HepG2 (cell line): ENCODE results near the gene MICAL3. TPM values are rescaled to one million over a fixed set of nuclear protein-coding genes. Genes with fewer than 3 reads are reported as not detected.

ENCODE experiments used
- ELF3 ChIP-seq: IDR thresholded peaks from 2 replicates; pipeline ENCODE4 v1.6.1; 2016; ENCODE audit warnings: missing genetic modification reagents, missing compliant biosample characterization
- GATAD1 ChIP-seq: IDR thresholded peaks from 2 replicates; pipeline ENCODE4 v1.6.1; 2016; ENCODE audit warnings: missing genetic modification reagents, missing compliant biosample characterization
- HDAC1 ChIP-seq: sonication (generic); formaldehyde crosslinking; IDR thresholded peaks from 2 replicates; pipeline ENCODE4 v1.5.1; 2020; ENCODE audit warnings: mild to moderate bottlenecking, missing genetic modification reagents
- HDAC2 ChIP-seq: sonication (generic); formaldehyde crosslinking; IDR thresholded peaks from 2 replicates; pipeline ENCODE4 v1.4.0; 2020; ENCODE audit warnings: missing genetic modification reagents
- MAFF ChIP-seq: IDR thresholded peaks from 2 replicates; pipeline ENCODE4 v1.6.1; 2011; ENCODE audit warnings: low read depth, low read length, improper control_type of control experiment
- MED1 ChIP-seq: sonication (generic); formaldehyde crosslinking; IDR thresholded peaks from 2 replicates; pipeline ENCODE4 v1.4.0; 2020; ENCODE audit warnings: missing genetic modification reagents
- PATZ1 ChIP-seq: sonication (generic); formaldehyde crosslinking; IDR thresholded peaks from 2 replicates; pipeline ENCODE4 v1.4.0; 2020; ENCODE audit warnings: missing genetic modification reagents
- PAXIP1 ChIP-seq: sonication (generic); formaldehyde crosslinking; conservative IDR thresholded peaks from 2 replicates; pipeline ENCODE4 v1.4.0; 2020; ENCODE audit warnings: mild to moderate bottlenecking, missing genetic modification reagents, moderate library complexity
- PRDM10 ChIP-seq: sonication (generic); formaldehyde crosslinking; IDR thresholded peaks from 2 replicates; pipeline ENCODE4 v1.4.0; 2020; ENCODE audit warnings: low read depth, missing genetic modification reagents
- SAP130 ChIP-seq: IDR thresholded peaks from 2 replicates; pipeline ENCODE4 v1.6.1; 2016; ENCODE audit warnings: low read depth
- TAF1 ChIP-seq: sonication (generic); formaldehyde crosslinking; IDR thresholded peaks from 2 replicates; pipeline ENCODE4 v1.4.0; 2020; ENCODE audit warnings: missing genetic modification reagents
- ZFX ChIP-seq: sonication (generic); formaldehyde crosslinking; IDR thresholded peaks from 2 replicates; pipeline ENCODE4 v1.4.0; 2020; ENCODE audit warnings: mild to moderate bottlenecking, low read depth, missing genetic modification reagents, moderate library complexity
- ZNF263 ChIP-seq: sonication (generic); formaldehyde crosslinking; IDR thresholded peaks from 2 replicates; pipeline ENCODE4 v1.4.0; 2020; ENCODE audit warnings: missing genetic modification reagents
- ZNF556 ChIP-seq: sonication (generic); formaldehyde crosslinking; IDR thresholded peaks from 2 replicates; pipeline ENCODE4 v1.4.0; 2020; ENCODE audit warnings: mild to moderate bottlenecking, missing genetic modification reagents, borderline replicate concordance
- ZNF768 ChIP-seq: sonication (generic); formaldehyde crosslinking; IDR thresholded peaks from 2 replicates; pipeline ENCODE4 v1.4.0; 2020; ENCODE audit warnings: missing genetic modification reagents
- polyA plus RNA-seq, 8 experiments: library from polyadenylated mRNA; depleted of rRNA in 3 of 8; stranded (reverse) in 7 of 8; unstranded in 1 of 8; fragments of >200 nt; fragmentation: Illumina TruSeq in 4 of 8; extraction: Trizol in 4 of 8; gene quantifications; 2 replicates each; pipeline versions ENCODE4 v1.2.1 to v1.2.3, GENCODE V29; 2011 to 2016; ENCODE audit warnings: low read depth in 4 of 8, missing spikeins in 1 of 8, mixed read lengths in 1 of 8; ENCODE audit not compliant: insufficient read depth in 1 of 8
- total RNA-seq, 5 experiments: library from RNA; depleted of rRNA; stranded (reverse); fragments of >200 nt; fragmentation: Illumina TruSeq; extraction: Trizol; gene quantifications; 2 replicates each; pipeline ENCODE4 v1.2.3, GENCODE V29; 2016; ENCODE audit warnings: low read depth in 1 of 5
- TF ChIP-seq, protein P1 (sequence below): fragments of 450-650 bp; IDR thresholded peaks from 2 replicates; pipeline ENCODE4 v1.6.1; 2016
- TF ChIP-seq, protein P2 (sequence below): sonication (generic); formaldehyde crosslinking; conservative IDR thresholded peaks from 2 replicates; pipeline ENCODE4 v1.8.0; 2022; ENCODE audit warnings: missing genetic modification reagents

The MICAL3 gene
- total and polyA plus RNA-seq, 2 of the 13 experiments (the other 11 are each of a cell fraction or from before 2014, with no cell fraction given) = 5.3 to 12.5 TPM

DNA sequence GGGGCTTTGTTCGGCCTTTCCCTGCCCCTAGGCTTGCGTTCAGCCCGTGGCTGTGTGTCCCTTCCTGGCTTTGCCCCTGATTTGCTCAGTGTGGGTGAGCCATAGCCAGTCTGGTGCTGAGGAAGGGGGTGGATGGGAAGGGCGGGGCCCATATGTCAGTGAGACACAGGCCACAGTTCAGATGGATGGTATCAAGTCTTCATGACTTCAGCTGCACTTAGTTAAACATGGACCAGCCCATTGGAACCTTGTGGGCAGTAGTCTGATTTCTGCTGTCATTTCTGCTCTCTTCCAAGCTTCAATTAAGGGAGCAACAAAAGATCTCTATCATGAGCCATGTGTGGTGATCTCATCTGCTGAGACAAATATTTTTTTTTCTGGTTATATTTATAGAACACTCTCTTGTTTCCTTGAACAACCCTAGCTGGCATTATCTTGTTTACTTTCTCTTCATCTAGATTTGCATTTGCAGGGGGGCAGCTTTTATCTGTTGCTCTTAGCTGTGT lies 31.9 kb upstream of the MICAL3 start (continued):
- TF ChIP-seq, protein P1, sequence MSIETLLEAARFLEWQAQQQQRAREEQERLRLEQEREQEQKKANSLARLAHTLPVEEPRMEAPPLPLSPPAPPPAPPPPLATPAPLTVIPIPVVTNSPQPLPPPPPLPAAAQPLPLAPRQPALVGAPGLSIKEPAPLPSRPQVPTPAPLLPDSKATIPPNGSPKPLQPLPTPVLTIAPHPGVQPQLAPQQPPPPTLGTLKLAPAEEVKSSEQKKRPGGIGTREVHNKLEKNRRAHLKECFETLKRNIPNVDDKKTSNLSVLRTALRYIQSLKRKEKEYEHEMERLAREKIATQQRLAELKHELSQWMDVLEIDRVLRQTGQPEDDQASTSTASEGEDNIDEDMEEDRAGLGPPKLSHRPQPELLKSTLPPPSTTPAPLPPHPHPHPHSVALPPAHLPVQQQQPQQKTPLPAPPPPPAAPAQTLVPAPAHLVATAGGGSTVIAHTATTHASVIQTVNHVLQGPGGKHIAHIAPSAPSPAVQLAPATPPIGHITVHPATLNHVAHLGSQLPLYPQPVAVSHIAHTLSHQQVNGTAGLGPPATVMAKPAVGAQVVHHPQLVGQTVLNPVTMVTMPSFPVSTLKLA = no peak
- TF ChIP-seq ELF3 (CRISPR knock-in tag) = 0 out of 2 replicates have a peak, but pooled peaks have one; percentile 23
- TF ChIP-seq HDAC1 (CRISPR knock-in tag) = 0 out of 2 replicates have a peak, but pooled peaks have one; percentile 16
- TF ChIP-seq ZNF768 (CRISPR knock-in tag) = peak; percentile 79
- TF ChIP-seq TAF1 (CRISPR knock-in tag) = no peak
- peak; percentile 66 for TF ChIP-seq SAP130
- TF ChIP-seq, protein P2, sequence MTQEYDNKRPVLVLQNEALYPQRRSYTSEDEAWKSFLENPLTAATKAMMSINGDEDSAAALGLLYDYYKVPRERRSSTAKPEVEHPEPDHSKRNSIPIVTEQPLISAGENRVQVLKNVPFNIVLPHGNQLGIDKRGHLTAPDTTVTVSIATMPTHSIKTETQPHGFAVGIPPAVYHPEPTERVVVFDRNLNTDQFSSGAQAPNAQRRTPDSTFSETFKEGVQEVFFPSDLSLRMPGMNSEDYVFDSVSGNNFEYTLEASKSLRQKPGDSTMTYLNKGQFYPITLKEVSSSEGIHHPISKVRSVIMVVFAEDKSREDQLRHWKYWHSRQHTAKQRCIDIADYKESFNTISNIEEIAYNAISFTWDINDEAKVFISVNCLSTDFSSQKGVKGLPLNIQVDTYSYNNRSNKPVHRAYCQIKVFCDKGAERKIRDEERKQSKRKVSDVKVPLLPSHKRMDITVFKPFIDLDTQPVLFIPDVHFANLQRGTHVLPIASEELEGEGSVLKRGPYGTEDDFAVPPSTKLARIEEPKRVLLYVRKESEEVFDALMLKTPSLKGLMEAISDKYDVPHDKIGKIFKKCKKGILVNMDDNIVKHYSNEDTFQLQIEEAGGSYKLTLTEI (CRISPR knock-in tag) = no peak
- 0 out of 2 replicates have a peak, but pooled peaks have one; percentile 17 for TF ChIP-seq PAXIP1
- no peak for TF ChIP-seq ZNF263 (CRISPR knock-in tag)
- TF ChIP-seq MED1 (CRISPR knock-in tag) = 0 out of 2 replicates have a peak, but pooled peaks have one; percentile 19
- TF ChIP-seq PATZ1 = 0 out of 2 replicates have a peak, but pooled peaks have one; percentile 38
- TF ChIP-seq HDAC2 = peak; percentile 59; the same call in 1 of the 2 replicates
- peak; percentile 87 for TF ChIP-seq PRDM10 (CRISPR knock-in tag)
- TF ChIP-seq ZNF556 = 0 out of 2 replicates have a peak, but pooled peaks have one; percentile 6
- TF ChIP-seq MAFF = no peak
- TF ChIP-seq ZFX (CRISPR knock-in tag) = peak; percentile 54
- TF ChIP-seq GATAD1 (CRISPR knock-in tag) = 0 out of 2 replicates have a peak, but pooled peaks have one; percentile 19
